Colonic mucosa (tissue), 4 donors: ENCODE data around the gene SLC38A10. TPM values are rescaled to one million over a fixed set of nuclear protein-coding genes. Genes with fewer than 3 reads are reported as not detected.
"Not testable (repeated sequence)": the region's sequence is repeated elsewhere in the genome, so short reads cannot be mapped to it uniquely, and the experiment has no call there.

Source experiments
- DNase-seq: peaks from one replicate; pipeline ENCODE4 v3.0.0-alpha.2; 2020
- H3K27ac ChIP-seq: fragments of 200-600 bp; one replicate; pipeline ENCODE4 v1.8.0; 2021
- H3K27me3 ChIP-seq: fragments of 200-600 bp; one replicate; pipeline ENCODE4 v1.8.0; 2021
- H3K36me3 ChIP-seq: fragments of 200-600 bp; one replicate; pipeline ENCODE4 v1.8.0; 2021
- H3K4me1 ChIP-seq: fragments of 200-600 bp; one replicate; pipeline ENCODE4 v1.8.0; 2021; ENCODE audit warnings: mild to moderate bottlenecking
- H3K4me3 ChIP-seq: fragments of 200-600 bp; one replicate; pipeline ENCODE4 v1.8.0; 2021
- H3K9ac ChIP-seq, 2 donors: one replicate each; pipeline ENCODE4 v1.7.0; 2013; ENCODE audit warnings: control low read depth in 2 of 2, low read depth in 2 of 2, low read length in 2 of 2
- H3K9me3 ChIP-seq: fragments of 200-600 bp; one replicate; pipeline ENCODE4 v1.8.0; 2021
- CTCF ChIP-seq: fragments of 200-600 bp; IDR thresholded peaks from one replicate; pipeline ENCODE4 v1.8.0; 2022; ENCODE audit warnings: antibody characterized with exemption, mild to moderate bottlenecking
- intact Hi-C: fragments of 100-400 bp; cut with DNase I; formaldehyde crosslinking; loops from one replicate; pipeline ENCODE4 v1.14.1; 2022
- total RNA-seq, 2 donors: library from RNA; stranded (reverse); fragmentation: NEBNext Ultra II Directional in 1 of 2; extraction: Animal tissue kit (Norgen Biotek cat#: 25700) in 1 of 2; gene quantifications; one replicate each; pipeline ENCODE4 v1.2.1, GENCODE V29; 2021
- donor health status: healthy.
- donor health status: DM: no; HTN: no; CAD: no.
- donor health status: DM: no; HTN: no; CAD: no.

SLC38A10 gene
- total RNA-seq, 2 donors from 2014 or later: 67.5 to 139 TPM

GRCh38 chr17:81229666-81229920 lies 65.5 kb downstream of the SLC38A10 start:
- Histone ChIP-seq H3K27me3 (no peaks in the 10 kb centered on the region), H3K9ac (no peak overlapping the region), H3K4me1 (no peaks in the 10 kb centered on the region), H3K4me3 (no peak overlapping the region), H3K27ac (no peak overlapping the region), H3K9me3 (no peaks in the 10 kb centered on the region), H3K36me3 (no peaks in the 10 kb centered on the region)
- intact Hi-C loops: no loop called here
- no peak for TF ChIP-seq CTCF
- DNase-seq: no peak

- no peak overlapping the region for H3K27ac ChIP-seq
- no peaks in the 10 kb centered on the region for H3K4me1 ChIP-seq
- no peaks in the 10 kb centered on the region for H3K9me3 ChIP-seq
- TF ChIP-seq CTCF: no peak
- H3K9ac ChIP-seq: no peak overlapping the region
- no peaks in the 10 kb centered on the region for H3K36me3 ChIP-seq
- H3K27me3 ChIP-seq: no peaks in the 10 kb centered on the region
- intact Hi-C loops: no loop called here
- DNase-seq: no peak
- H3K4me3 ChIP-seq: no peak overlapping the region
Measured at GRCh38 chr17:81228834-81229665, 66.1 kb downstream of the SLC38A10 start.

GRCh38 chr17:81228420-81228819 lies 66.7 kb downstream of the SLC38A10 start:
- Histone ChIP-seq H3K9ac (no peak overlapping the region), H3K4me1 (peaks cover 5% of the 10 kb centered on the region), H3K9me3 (no peaks in the 10 kb centered on the region), H3K27ac (no peak overlapping the region), H3K27me3 (no peaks in the 10 kb centered on the region), H3K4me3 (no peak overlapping the region), H3K36me3 (no peaks in the 10 kb centered on the region)
- intact Hi-C loops: no loop called here
- TF ChIP-seq CTCF: no peak
- no peak for DNase-seq

- intact Hi-C loops, H3K36me3 ChIP-seq, DNase-seq, H3K27ac ChIP-seq, H3K4me3 ChIP-seq, H3K9ac ChIP-seq, H3K9me3 ChIP-seq, H3K27me3 ChIP-seq, H3K4me1 ChIP-seq: not testable (repeated sequence)
Measured at GRCh38 chr17:81227630-81228029, 67.5 kb downstream of the SLC38A10 start.

- peak overlapping the region; percentile 42 for H3K4me3 ChIP-seq
- H3K36me3 ChIP-seq: no peaks in the 10 kb centered on the region
- H3K4me1 ChIP-seq: peaks cover 14% of the 10 kb centered on the region
- TF ChIP-seq CTCF: no peak
- no peaks in the 10 kb centered on the region for H3K27me3 ChIP-seq
- DNase-seq: peak; percentile 41
- H3K27ac ChIP-seq: no peak overlapping the region
- intact Hi-C loops: no loop called here
- no peaks in the 10 kb centered on the region for H3K9me3 ChIP-seq
- peak overlapping the region in 1 of 2 donors; percentile 1 for H3K9ac ChIP-seq
Measured at GRCh38 chr17:81223762-81224130, 71.4 kb downstream of the SLC38A10 start.

- H3K36me3 ChIP-seq: no peaks in the 10 kb centered on the region
- H3K4me3 ChIP-seq: peak within 1 kb of the TSS; percentile 87
- no peak for TF ChIP-seq CTCF
- H3K27me3 ChIP-seq: no peaks in the 10 kb centered on the region
- no peaks in the 10 kb centered on the region for H3K9me3 ChIP-seq
- H3K9ac ChIP-seq: peak within 1 kb of the TSS; percentile 63 to 84
- H3K4me1 ChIP-seq: peaks cover 14% of the 10 kb centered on the region
- H3K27ac ChIP-seq: no peak within 1 kb of the TSS
- DNase-seq: peak; percentile 100
- intact Hi-C loops: no loop called here
Measured at GRCh38 chr17:81222906-81223761, 72.0 kb downstream of the SLC38A10 start, which contains the start of gene CEP131. Gene CEP131 (minus strand): TSS chr17:81222965. CDS start chr17:81220056, 2,909 bp downstream.
